NCI-H1092 treated with DMSO at 0.1 percent for 48 hours (cell line): ENCODE results near the gene SLC25A13.

ENCODE experiments used
- DNase-seq: peaks from one replicate; lab custom pipeline; 2025; lab: John Stamatoyannopoulos, UW

The SLC25A13 gene

GRCh38 chr7:96090756-96091155, 231.1 kb downstream of the SLC25A13 start:
- DNase-seq: no peak

DNA sequence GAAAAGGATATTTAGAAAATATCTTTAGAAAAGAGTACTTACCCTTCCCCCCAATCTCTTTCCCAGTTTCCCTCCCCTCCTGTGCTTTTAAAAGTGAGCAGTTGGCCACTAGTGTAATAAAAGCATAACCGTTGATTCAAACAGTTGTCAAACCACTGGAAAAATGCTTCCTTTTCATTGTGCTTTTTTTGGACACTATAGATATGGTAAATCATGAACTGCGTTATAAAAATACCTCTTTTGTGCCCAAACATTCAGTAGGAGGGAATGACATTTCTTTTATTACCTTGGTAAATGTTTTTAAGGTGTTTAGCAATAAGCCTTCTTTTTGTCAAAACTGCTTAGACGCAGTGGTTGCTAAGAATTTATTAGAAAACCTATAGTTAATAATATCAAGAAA, 232.4 kb downstream of the SLC25A13 start:
- DNase-seq: no peak

DNA sequence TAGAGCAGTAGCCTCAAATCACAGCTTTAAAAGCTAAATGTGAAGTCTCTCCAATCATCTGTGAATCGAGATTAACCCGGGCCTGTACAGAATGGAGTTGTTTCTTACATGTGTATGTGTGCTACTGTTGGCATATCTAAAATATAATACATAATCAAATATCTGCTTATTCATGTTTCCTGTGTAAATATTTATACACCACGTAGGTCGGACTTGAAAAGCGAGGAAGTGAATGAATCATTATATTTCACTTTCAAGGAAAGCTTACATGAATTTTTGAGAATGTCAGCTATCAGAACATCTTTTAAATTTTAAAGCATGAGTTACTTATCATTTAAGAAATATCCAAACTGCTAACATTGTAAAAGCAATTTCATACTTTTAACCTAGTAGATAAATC, 233.3 kb downstream of the SLC25A13 start:
- DNase-seq: peak; percentile 20

DNA sequence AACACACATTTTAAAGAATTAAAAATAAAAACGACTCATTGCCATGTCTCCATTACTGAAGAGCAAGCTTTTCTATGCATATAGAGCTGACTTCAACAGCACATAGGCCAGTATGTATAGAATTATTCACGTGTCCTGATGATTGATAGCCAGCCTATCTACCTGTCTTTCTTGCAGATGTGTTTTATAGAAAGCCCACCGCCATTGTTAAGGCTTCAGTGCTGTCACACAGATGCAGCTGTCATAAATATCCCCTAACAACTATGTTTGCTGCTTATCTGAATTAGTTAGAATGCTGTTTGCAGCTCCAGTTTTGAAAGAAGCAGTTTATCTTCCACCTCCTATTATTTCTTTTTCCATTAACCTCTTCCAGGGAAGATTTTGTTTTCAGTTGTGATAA, 235.9 kb downstream of the SLC25A13 start:
- DNase-seq: no peak

GRCh38 chr7:96084881-96085553, 236.9 kb downstream of the SLC25A13 start:
- DNase-seq: peak; percentile 59

- DNase-seq: no peak
Measured at GRCh38 chr7:96080027-96080426, 241.9 kb downstream of the SLC25A13 start.

GRCh38 chr7:96076350-96076707, 245.6 kb downstream of the SLC25A13 start:
- peak; percentile 46 for DNase-seq

DNA sequence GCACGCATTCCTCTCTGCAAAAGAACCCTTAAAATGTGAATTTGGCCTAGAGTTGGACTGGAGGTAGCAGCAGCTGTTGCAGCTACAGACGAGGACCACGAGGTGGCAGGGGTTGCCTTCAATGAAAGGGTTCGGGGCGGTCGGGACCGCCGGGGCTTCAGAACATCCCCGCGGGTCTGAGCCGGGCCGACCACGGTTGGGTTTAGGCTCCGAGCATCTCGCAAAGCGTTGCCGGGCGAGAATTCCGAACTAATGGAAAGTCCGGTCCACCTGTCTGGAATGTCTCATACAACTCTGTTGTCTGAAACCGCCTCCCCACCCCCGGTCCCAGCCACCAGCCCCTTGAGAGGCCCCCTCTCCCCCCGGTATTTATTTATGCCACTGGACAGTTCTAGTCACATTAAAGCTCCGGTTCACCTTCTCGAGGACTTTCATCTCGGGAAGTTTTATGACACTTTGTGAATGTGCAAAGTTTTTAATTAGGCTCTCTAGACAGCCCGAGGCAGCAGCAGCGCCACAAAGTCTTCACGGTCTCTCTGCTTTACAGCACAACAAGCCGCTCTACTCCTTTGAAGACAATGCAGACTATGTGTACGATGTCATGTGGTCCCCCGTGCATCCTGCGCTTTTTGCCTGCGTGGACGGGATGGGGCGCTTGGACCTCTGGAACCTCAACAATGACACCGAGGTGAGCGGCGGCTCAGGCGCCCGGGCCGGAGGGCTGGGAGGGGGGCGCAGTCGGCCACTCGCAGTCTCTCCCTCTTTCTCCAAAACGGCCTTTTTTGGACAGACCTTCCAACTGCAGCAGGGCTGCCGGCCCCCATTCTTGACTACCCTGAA, 246.2 kb downstream of the SLC25A13 start:
- peak; percentile 83 for DNase-seq

DNA sequence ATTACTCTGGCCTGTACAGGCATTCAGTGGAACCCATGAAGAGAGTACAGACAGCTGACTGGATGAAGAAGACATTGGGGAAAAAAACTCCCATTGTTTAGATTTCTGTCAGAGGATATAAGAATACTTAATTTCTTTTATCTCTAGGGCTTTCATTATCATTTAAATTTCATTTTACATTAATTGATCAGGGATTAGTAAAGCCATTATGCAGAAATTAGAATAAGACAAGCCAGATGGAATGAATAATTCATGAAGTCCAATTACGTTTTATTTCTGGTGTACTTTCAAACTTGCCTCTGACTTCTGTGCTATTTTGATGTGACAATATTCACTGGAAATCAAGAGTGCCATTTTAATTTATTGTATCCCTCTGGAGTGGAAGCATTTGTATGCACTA, 247.0 kb downstream of the SLC25A13 start:
- no peak for DNase-seq
